ENCODE data around the gene BCCIP.

- no peak for TF ChIP-seq GATA2 (IDR thresholded peaks at IDR 0.05; ENCODE audit: low read depth, low read length)
- no peak for TF ChIP-seq GATA3 (IDR thresholded peaks at IDR 0.05; ENCODE audit: low read depth, low read length)
Observed at GRCh38 chr10:125846894-125847293, 23.5 kb downstream of the BCCIP start.

All from SH-SY5Y (cell line).